SK-N-SH (cell line): ENCODE measurements around the gene TIA1.

ENCODE experiments used
- EP300 ChIP-seq, 2 experiments: IDR thresholded peaks; 2 replicates each; pipeline versions ENCODE4 v1.4.0 to v1.6.1; 2012; ENCODE audit warnings: borderline replicate concordance in 1 of 2, low read depth in 1 of 2, low read length in 1 of 2
- GABPA ChIP-seq: IDR thresholded peaks from 2 replicates; pipeline ENCODE4 v1.4.0; 2012; ENCODE audit warnings: low read depth, mild to moderate bottlenecking
- RXRA ChIP-seq: IDR thresholded peaks from 2 replicates; pipeline ENCODE4 v1.4.0; 2012; ENCODE audit warnings: low read depth, mild to moderate bottlenecking, borderline replicate concordance
- TAF1 ChIP-seq: IDR thresholded peaks from 2 replicates; pipeline ENCODE4 v1.6.1; 2012; ENCODE audit warnings: low read depth, mild to moderate bottlenecking, low read length, moderate library complexity, borderline replicate concordance
- TF ChIP-seq, protein P1 (sequence below): fragments of 150-350 bp; IDR thresholded peaks from 2 replicates; pipeline ENCODE4 v1.6.1; 2017; ENCODE audit warnings: antibody characterized with exemption, low read length, low read depth, borderline replicate concordance
- TF ChIP-seq, protein P2 (sequence below): fragments of 200-600 bp; sonication (generic); IDR thresholded peaks from 2 replicates; pipeline ENCODE4 v1.6.1; 2017; ENCODE audit warnings: antibody characterized with exemption, mild to moderate bottlenecking, moderate library complexity
- TF ChIP-seq, protein P3 (sequence below): IDR thresholded peaks from 2 replicates; pipeline ENCODE4 v1.6.1; 2012; ENCODE audit warnings: mild to moderate bottlenecking, low read depth, low read length, moderate library complexity
- TF ChIP-seq, protein P4 (sequence below): IDR thresholded peaks from 2 replicates; pipeline ENCODE4; 2012

DNA sequence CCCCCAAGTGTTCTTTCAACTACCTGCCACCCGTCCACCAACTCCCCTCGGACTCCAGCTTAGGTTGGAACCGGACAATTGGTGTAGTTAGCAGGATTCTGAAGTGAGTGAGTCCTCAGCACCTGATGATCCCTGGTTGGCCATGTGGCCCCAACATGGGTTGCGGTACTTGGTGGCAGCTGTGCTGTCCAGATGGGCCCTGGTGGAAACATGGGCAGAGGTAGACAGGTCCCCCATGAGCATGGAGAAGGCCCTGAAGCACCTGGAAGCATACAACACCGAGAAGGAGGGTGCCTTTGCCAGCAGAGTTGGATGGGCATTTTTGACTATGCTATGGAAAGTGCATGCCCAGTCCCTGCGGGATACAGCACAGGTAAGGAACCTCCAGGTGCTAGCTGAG lies 46.6 kb downstream of the TIA1 start:
- no peak for TF ChIP-seq TAF1
- TF ChIP-seq, protein P1, sequence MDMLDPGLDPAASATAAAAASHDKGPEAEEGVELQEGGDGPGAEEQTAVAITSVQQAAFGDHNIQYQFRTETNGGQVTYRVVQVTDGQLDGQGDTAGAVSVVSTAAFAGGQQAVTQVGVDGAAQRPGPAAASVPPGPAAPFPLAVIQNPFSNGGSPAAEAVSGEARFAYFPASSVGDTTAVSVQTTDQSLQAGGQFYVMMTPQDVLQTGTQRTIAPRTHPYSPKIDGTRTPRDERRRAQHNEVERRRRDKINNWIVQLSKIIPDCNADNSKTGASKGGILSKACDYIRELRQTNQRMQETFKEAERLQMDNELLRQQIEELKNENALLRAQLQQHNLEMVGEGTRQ, result no peak
- TF ChIP-seq, protein P2, sequence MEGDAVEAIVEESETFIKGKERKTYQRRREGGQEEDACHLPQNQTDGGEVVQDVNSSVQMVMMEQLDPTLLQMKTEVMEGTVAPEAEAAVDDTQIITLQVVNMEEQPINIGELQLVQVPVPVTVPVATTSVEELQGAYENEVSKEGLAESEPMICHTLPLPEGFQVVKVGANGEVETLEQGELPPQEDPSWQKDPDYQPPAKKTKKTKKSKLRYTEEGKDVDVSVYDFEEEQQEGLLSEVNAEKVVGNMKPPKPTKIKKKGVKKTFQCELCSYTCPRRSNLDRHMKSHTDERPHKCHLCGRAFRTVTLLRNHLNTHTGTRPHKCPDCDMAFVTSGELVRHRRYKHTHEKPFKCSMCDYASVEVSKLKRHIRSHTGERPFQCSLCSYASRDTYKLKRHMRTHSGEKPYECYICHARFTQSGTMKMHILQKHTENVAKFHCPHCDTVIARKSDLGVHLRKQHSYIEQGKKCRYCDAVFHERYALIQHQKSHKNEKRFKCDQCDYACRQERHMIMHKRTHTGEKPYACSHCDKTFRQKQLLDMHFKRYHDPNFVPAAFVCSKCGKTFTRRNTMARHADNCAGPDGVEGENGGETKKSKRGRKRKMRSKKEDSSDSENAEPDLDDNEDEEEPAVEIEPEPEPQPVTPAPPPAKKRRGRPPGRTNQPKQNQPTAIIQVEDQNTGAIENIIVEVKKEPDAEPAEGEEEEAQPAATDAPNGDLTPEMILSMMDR, result no peak
- no peak for TF ChIP-seq EP300 (IDR thresholded peaks at IDR 0.05; ENCODE audit: borderline replicate concordance in 1 of 2, low read depth in 1 of 2, low read length in 1 of 2)
- TF ChIP-seq, protein P3, sequence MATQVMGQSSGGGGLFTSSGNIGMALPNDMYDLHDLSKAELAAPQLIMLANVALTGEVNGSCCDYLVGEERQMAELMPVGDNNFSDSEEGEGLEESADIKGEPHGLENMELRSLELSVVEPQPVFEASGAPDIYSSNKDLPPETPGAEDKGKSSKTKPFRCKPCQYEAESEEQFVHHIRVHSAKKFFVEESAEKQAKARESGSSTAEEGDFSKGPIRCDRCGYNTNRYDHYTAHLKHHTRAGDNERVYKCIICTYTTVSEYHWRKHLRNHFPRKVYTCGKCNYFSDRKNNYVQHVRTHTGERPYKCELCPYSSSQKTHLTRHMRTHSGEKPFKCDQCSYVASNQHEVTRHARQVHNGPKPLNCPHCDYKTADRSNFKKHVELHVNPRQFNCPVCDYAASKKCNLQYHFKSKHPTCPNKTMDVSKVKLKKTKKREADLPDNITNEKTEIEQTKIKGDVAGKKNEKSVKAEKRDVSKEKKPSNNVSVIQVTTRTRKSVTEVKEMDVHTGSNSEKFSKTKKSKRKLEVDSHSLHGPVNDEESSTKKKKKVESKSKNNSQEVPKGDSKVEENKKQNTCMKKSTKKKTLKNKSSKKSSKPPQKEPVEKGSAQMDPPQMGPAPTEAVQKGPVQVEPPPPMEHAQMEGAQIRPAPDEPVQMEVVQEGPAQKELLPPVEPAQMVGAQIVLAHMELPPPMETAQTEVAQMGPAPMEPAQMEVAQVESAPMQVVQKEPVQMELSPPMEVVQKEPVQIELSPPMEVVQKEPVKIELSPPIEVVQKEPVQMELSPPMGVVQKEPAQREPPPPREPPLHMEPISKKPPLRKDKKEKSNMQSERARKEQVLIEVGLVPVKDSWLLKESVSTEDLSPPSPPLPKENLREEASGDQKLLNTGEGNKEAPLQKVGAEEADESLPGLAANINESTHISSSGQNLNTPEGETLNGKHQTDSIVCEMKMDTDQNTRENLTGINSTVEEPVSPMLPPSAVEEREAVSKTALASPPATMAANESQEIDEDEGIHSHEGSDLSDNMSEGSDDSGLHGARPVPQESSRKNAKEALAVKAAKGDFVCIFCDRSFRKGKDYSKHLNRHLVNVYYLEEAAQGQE, result no peak
- TF ChIP-seq, protein P4, sequence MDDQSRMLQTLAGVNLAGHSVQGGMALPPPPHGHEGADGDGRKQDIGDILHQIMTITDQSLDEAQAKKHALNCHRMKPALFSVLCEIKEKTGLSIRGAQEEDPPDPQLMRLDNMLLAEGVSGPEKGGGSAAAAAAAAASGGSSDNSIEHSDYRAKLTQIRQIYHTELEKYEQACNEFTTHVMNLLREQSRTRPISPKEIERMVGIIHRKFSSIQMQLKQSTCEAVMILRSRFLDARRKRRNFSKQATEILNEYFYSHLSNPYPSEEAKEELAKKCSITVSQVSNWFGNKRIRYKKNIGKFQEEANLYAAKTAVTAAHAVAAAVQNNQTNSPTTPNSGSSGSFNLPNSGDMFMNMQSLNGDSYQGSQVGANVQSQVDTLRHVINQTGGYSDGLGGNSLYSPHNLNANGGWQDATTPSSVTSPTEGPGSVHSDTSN, result no peak
- no peak for TF ChIP-seq RXRA
- TF ChIP-seq GABPA, result no peak
